ENCODE measurements around the gene TXNL4A.

TXNL4A gene

GRCh38 chr18:79963658-79964329, 24.6 kb downstream of the TXNL4A start:
- DNase-seq: no peak

GRCh38 chr18:79962835-79963657, 25.3 kb downstream of the TXNL4A start:
- DNase-seq: peak in 4 of 5 experiments; percentile 32 to 81 (median 58)

- no peak for DNase-seq
Observed at GRCh38 chr18:79962311-79962710, 26.1 kb downstream of the TXNL4A start.

GRCh38 chr18:79961527-79962291, 26.7 kb downstream of the TXNL4A start:
- no peak for DNase-seq

GRCh38 chr18:79960921-79961526, 27.3 kb downstream of the TXNL4A start:
- no peak for DNase-seq

GRCh38 chr18:79960161-79960801, 28.1 kb downstream of the TXNL4A start:
- DNase-seq: peak in 1 of 5 experiments; percentile 63

GRCh38 chr18:79958981-79959380, 29.4 kb downstream of the TXNL4A start:
- DNase-seq: no peak

GRCh38 chr18:79956276-79956675, 32.1 kb downstream of the TXNL4A start:
- DNase-seq: no peak

GRCh38 chr18:79955302-79956075, 32.9 kb downstream of the TXNL4A start:
- peak in 1 of 5 experiments; percentile 24 for DNase-seq

- no peak for DNase-seq
Observed at GRCh38 chr18:79954791-79955190, 33.6 kb downstream of the TXNL4A start.

GRCh38 chr18:79953971-79954651, 34.3 kb downstream of the TXNL4A start:
- DNase-seq: no peak

GRCh38 chr18:79952996-79953559, 35.3 kb downstream of the TXNL4A start:
- DNase-seq: no peak

- no peak for DNase-seq
Observed at GRCh38 chr18:79952456-79952995, 35.8 kb downstream of the TXNL4A start.

GRCh38 chr18:79951545-79952455, 36.6 kb downstream of the TXNL4A start, which contains the start of gene SLC66A2:
Gene SLC66A2 (minus strand): TSS chr18:79951653. CDS start chr18:79950926, 727 bp downstream.
- DNase-seq: peak; percentile 83 to 96 (median 91)

- DNase-seq: peak in 1 of 5 experiments; percentile 59
Observed at GRCh38 chr18:79950515-79951341, 37.6 kb downstream of the TXNL4A start.

- DNase-seq: no peak
Observed at GRCh38 chr18:79949697-79950487, 38.5 kb downstream of the TXNL4A start.

Measured in T-helper 2 cell (primary cell).